OCI-LY1 (cell line): ENCODE results near the gene AMER2.

Experiments
- H2AFZ ChIP-seq: fragments of 200-600 bp; sonication (generic), shearing (Covaris generic); 2 replicates; pipeline ENCODE4 v1.6.0; 2014; ENCODE audit warnings: antibody characterized with exemption, mild to moderate bottlenecking, low read length
- H3F3A ChIP-seq: fragments of 200-600 bp; sonication (generic), shearing (Covaris generic); 2 replicates; pipeline ENCODE4 v1.6.0; 2014; ENCODE audit warnings: mild to moderate bottlenecking, antibody characterized with exemption, low read length, moderate library complexity; ENCODE audit not compliant: insufficient read depth
- H3K27ac ChIP-seq: fragments of 200-600 bp; sonication (generic); 2 replicates; pipeline ENCODE4 v1.5.1; 2014; ENCODE audit warnings: low read length, mixed run types, mild to moderate bottlenecking, low read depth; ENCODE audit not compliant: poor library complexity, severe bottlenecking
- H3K27me3 ChIP-seq: fragments of 200-600 bp; sonication (generic); 2 replicates; pipeline ENCODE4 v1.6.0; 2014; ENCODE audit warnings: antibody characterized with exemption, mild to moderate bottlenecking, low read length, moderate library complexity; ENCODE audit not compliant: insufficient read depth
- H3K36me3 ChIP-seq: fragments of 200-600 bp; sonication (generic); 2 replicates; pipeline ENCODE4 v1.6.1; 2014; ENCODE audit warnings: mild to moderate bottlenecking, antibody characterized with exemption, low read length, moderate library complexity, mixed read lengths; ENCODE audit not compliant: insufficient read depth
- H3K4me1 ChIP-seq: fragments of 200-600 bp; sonication (generic); 2 replicates; pipeline ENCODE4 v1.5.1; 2014; ENCODE audit warnings: mild to moderate bottlenecking, low read length, moderate library complexity; ENCODE audit not compliant: insufficient read depth, severe bottlenecking
- H3K4me2 ChIP-seq: fragments of 200-600 bp; sonication (generic), shearing (Covaris generic); 2 replicates; pipeline ENCODE4 v1.6.1; 2014; ENCODE audit warnings: low read length
- H3K4me3 ChIP-seq: fragments of 200-600 bp; sonication (generic); 2 replicates; pipeline ENCODE4 v1.5.1; 2014; ENCODE audit warnings: low read length, low read depth, mild to moderate bottlenecking, mixed read lengths; ENCODE audit not compliant: poor library complexity, severe bottlenecking
- H3K79me2 ChIP-seq: fragments of 200-600 bp; shearing (Covaris generic); 2 replicates; pipeline ENCODE4 v1.6.1; 2016; ENCODE audit warnings: mixed run types, low read length, mixed read lengths; ENCODE audit not compliant: insufficient read depth
- H3K9ac ChIP-seq: fragments of 200-600 bp; sonication (generic), shearing (Covaris generic); 2 replicates; pipeline ENCODE4 v1.6.1; 2014; ENCODE audit warnings: mild to moderate bottlenecking, low read length, mixed read lengths
- H3K9me2 ChIP-seq: fragments of 200-600 bp; sonication (generic), shearing (Covaris generic); 2 replicates; pipeline ENCODE4 v1.6.1; 2014; ENCODE audit warnings: low read depth, mild to moderate bottlenecking, low read length, mixed read lengths
- H3K9me3 ChIP-seq: fragments of 200-600 bp; shearing (Covaris generic); 2 replicates; pipeline ENCODE4 v1.6.1; 2014; ENCODE audit warnings: low read length, mixed read lengths
- H4K20me1 ChIP-seq: fragments of 200-600 bp; sonication (generic), shearing (Covaris generic); 2 replicates; pipeline ENCODE4 v1.6.0; 2016; ENCODE audit warnings: mild to moderate bottlenecking, low read length; ENCODE audit not compliant: insufficient read depth
- EZH2 ChIP-seq: fragments of 200-600 bp; sonication (generic), shearing (Covaris generic); IDR thresholded peaks from 2 replicates; pipeline ENCODE4 v1.8.0; 2017; ENCODE audit warnings: borderline replicate concordance, mixed run types, mild to moderate bottlenecking, antibody characterized with exemption, low read length, moderate library complexity, mixed read lengths
- TF ChIP-seq, protein P1 (sequence below): fragments of 200-600 bp; sonication (generic), shearing (Covaris generic); IDR thresholded peaks from 2 replicates; pipeline ENCODE4 v1.5.1; 2017; ENCODE audit warnings: mild to moderate bottlenecking, antibody characterized with exemption, low read length, moderate library complexity, mixed read lengths

Gene AMER2

DNA sequence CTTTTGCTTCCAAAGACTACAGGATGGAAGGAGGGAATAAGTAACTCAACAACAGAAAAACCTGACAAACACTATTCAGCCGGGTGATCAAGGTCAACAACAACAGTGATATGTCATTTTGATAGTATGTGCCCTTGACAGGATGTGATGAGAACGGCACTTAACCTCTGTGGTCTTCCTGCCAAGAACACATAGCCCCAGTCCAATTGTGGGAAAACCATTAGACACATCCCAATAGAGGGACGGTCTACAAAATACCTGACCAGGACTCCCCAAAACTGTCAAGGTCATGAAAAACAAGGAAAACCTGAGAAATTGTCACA is 43.1 kb upstream of the AMER2 start:
- no peak overlapping the region for H3K9ac ChIP-seq
- no peaks in the 10 kb centered on the region for H3K9me2 ChIP-seq
- TF ChIP-seq EZH2: no peak
- TF ChIP-seq, protein P1, sequence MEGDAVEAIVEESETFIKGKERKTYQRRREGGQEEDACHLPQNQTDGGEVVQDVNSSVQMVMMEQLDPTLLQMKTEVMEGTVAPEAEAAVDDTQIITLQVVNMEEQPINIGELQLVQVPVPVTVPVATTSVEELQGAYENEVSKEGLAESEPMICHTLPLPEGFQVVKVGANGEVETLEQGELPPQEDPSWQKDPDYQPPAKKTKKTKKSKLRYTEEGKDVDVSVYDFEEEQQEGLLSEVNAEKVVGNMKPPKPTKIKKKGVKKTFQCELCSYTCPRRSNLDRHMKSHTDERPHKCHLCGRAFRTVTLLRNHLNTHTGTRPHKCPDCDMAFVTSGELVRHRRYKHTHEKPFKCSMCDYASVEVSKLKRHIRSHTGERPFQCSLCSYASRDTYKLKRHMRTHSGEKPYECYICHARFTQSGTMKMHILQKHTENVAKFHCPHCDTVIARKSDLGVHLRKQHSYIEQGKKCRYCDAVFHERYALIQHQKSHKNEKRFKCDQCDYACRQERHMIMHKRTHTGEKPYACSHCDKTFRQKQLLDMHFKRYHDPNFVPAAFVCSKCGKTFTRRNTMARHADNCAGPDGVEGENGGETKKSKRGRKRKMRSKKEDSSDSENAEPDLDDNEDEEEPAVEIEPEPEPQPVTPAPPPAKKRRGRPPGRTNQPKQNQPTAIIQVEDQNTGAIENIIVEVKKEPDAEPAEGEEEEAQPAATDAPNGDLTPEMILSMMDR: no peak
- H3K9me3 ChIP-seq: no peaks in the 10 kb centered on the region
- H3K79me2 ChIP-seq: no peaks in the 10 kb centered on the region
- H2AFZ ChIP-seq: no peak overlapping the region
- no peaks in the 10 kb centered on the region for H4K20me1 ChIP-seq
- no peaks in the 10 kb centered on the region for H3K27me3 ChIP-seq
- H3K27ac ChIP-seq: no peak overlapping the region
- no peak overlapping the region for H3K4me3 ChIP-seq
- H3K36me3 ChIP-seq: no peaks in the 10 kb centered on the region
- no peak overlapping the region for H3K4me2 ChIP-seq
- no peaks in the 10 kb centered on the region for H3K4me1 ChIP-seq
- H3F3A ChIP-seq: no peaks in the 10 kb centered on the region

DNA sequence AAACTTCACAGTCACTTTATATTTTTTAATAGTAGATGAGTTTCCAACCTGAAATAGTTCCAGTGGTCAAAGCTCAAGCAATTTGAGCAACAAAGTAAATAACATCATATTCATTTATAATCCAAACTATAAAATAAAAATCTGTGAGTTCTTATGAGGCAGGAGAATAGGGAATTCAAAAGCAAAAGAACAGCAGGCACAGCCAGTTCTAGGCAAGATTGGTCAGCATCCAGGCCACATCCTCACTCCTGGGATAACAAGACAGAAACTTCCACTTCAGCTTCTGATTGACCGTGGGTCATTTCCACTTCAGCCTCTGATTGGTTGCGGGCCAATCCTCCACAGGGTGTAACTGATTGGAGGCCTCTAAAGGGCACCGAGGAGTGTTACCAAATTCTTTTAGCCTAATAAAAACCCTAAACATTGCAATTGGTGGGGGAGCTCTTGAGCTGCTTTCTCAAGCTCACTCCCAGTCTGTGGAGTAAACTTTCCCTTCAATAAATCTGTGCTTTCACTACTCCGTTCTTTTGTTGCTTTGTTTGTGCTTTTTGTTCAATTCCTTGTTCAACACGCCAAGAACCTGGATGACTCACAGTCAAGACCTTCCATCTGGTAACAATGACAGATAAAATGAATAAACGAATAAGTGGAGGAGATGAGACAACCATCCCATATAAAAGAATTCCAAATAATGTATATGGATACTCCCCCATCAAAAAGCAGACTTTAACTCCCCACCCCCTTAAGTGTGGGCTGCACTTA is 42.6 kb upstream of the AMER2 start:
- Histone ChIP-seq H3K4me2 (no peak overlapping the region), H3K36me3 (no peaks in the 10 kb centered on the region), H3K4me3 (no peak overlapping the region), H4K20me1 (no peaks in the 10 kb centered on the region), H3K79me2 (no peaks in the 10 kb centered on the region), H3K27ac (no peak overlapping the region), H3F3A (no peaks in the 10 kb centered on the region), H3K27me3 (no peaks in the 10 kb centered on the region), H3K9ac (no peak overlapping the region), H2AFZ (no peak overlapping the region), H3K9me2 (no peaks in the 10 kb centered on the region), H3K4me1 (no peaks in the 10 kb centered on the region), H3K9me3 (no peaks in the 10 kb centered on the region)
- TF ChIP-seq, protein P1: no peak
- no peak for TF ChIP-seq EZH2

DNA sequence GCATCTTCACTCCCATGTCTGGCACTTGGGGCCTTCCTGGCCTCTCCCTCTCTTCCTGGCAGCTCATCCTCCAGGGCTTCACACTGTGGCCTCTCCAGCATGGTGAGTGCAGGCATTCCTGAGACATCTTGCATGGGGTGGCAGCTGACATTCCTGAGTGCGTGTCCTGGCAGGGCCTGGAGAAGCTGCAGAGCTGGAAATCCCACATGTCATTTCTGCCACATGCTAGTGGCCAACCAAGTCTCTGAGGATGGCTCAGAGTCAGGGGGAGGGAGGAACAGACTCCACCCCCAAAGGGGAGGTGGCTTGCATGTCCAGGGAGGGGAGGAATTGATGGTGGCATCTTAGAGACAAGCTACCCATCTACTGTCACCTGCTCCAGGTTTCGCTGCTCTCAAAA is 41.6 kb upstream of the AMER2 start:
- Histone ChIP-seq H3K4me3 (no peak overlapping the region), H3K4me1 (no peaks in the 10 kb centered on the region), H3K9ac (no peak overlapping the region), H3K36me3 (no peaks in the 10 kb centered on the region), H3K27me3 (no peaks in the 10 kb centered on the region), H2AFZ (no peak overlapping the region), H4K20me1 (no peaks in the 10 kb centered on the region), H3F3A (no peaks in the 10 kb centered on the region), H3K79me2 (no peaks in the 10 kb centered on the region), H3K27ac (no peak overlapping the region), H3K9me3 (no peaks in the 10 kb centered on the region), H3K9me2 (no peaks in the 10 kb centered on the region), H3K4me2 (no peak overlapping the region)
- TF ChIP-seq EZH2: no peak
- TF ChIP-seq, protein P1: no peak
